Upper lobe of left lung (tissue), 4 donors: Measurements from ENCODE around the gene SCUBE1.

Source experiments
- CTCF ChIP-seq, 6 experiments: fragments of 450-650 bp in 4 of 6; fragments of 200-600 bp in 2 of 6; sonication (generic) in 2 of 6; IDR thresholded peaks; one replicate each; pipeline ENCODE4 v1.5.1; 2016 to 2019; ENCODE audit warnings: antibody characterized with exemption in 6 of 6
- EP300 ChIP-seq, 4 donors: sonication (generic); formaldehyde crosslinking; IDR thresholded peaks; one replicate each; pipeline ENCODE4 v1.5.1; 2017; ENCODE audit warnings: antibody characterized with exemption in 4 of 4, control low read depth in 2 of 4
- POLR2A ChIP-seq, 4 donors: fragments of 450-650 bp; IDR thresholded peaks; one replicate each; pipeline ENCODE4 v1.5.1; 2016 to 2017; ENCODE audit warnings: antibody characterized with exemption in 4 of 4, mild to moderate bottlenecking in 2 of 4
- POLR2AphosphoS5 ChIP-seq, 2 donors: sonication (generic); formaldehyde crosslinking; IDR thresholded peaks; one replicate each; pipeline ENCODE4 v1.5.1; 2017; ENCODE audit warnings: antibody characterized with exemption in 2 of 2

- TF ChIP-seq CTCF (IDR thresholded peaks at IDR 0.05): no peak
- TF ChIP-seq EP300 (IDR thresholded peaks at IDR 0.05): no peak
- peak in 1 of 4 donors; percentile 33 for TF ChIP-seq POLR2A (IDR thresholded peaks at IDR 0.05)
- no peak for TF ChIP-seq POLR2AphosphoS5 (IDR thresholded peaks at IDR 0.05)
Observed at GRCh38 chr22:43154887-43155536, 188.2 kb downstream of the SCUBE1 start.
